ENCODE data around the gene ARMC5.

- TF ChIP-seq, protein P1, sequence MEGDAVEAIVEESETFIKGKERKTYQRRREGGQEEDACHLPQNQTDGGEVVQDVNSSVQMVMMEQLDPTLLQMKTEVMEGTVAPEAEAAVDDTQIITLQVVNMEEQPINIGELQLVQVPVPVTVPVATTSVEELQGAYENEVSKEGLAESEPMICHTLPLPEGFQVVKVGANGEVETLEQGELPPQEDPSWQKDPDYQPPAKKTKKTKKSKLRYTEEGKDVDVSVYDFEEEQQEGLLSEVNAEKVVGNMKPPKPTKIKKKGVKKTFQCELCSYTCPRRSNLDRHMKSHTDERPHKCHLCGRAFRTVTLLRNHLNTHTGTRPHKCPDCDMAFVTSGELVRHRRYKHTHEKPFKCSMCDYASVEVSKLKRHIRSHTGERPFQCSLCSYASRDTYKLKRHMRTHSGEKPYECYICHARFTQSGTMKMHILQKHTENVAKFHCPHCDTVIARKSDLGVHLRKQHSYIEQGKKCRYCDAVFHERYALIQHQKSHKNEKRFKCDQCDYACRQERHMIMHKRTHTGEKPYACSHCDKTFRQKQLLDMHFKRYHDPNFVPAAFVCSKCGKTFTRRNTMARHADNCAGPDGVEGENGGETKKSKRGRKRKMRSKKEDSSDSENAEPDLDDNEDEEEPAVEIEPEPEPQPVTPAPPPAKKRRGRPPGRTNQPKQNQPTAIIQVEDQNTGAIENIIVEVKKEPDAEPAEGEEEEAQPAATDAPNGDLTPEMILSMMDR (IDR thresholded peaks at IDR 0.05) = no peak
- no peak for TF ChIP-seq POLR2A (IDR thresholded peaks at IDR 0.05)
These were observed 5.8 kb upstream of the ARMC5 start for GRCh38 chr16:31453255-31454204.
